Skin epidermis (tissue), 12 donors: ENCODE measurements around the gene KIAA0753.
A peak's percentile ranks its signal among the peaks of the same experiment; 100 is the strongest.
"Not testable (repeated sequence)": the region's sequence is repeated elsewhere in the genome, so short reads cannot be mapped to it uniquely, and the experiment has no call there.

Experiments used
- H3K27ac ChIP-seq, 21 experiments: fragments of 200-600 bp; sonication (generic) in 11 of 21; one replicate each; pipeline ENCODE4 v1.5.0; 2020; ENCODE audit warnings: mild to moderate bottlenecking in 3 of 21, inconsistent platforms in 2 of 21, moderate library complexity in 2 of 21
- H3K4me3 ChIP-seq, 7 experiments: fragments of 200-600 bp; sonication (generic) in 2 of 7; one replicate each; pipeline ENCODE4 v1.5.0; 2020; ENCODE audit warnings: inconsistent platforms in 2 of 7, mild to moderate bottlenecking in 2 of 7, moderate library complexity in 1 of 7

The KIAA0753 gene

DNA sequence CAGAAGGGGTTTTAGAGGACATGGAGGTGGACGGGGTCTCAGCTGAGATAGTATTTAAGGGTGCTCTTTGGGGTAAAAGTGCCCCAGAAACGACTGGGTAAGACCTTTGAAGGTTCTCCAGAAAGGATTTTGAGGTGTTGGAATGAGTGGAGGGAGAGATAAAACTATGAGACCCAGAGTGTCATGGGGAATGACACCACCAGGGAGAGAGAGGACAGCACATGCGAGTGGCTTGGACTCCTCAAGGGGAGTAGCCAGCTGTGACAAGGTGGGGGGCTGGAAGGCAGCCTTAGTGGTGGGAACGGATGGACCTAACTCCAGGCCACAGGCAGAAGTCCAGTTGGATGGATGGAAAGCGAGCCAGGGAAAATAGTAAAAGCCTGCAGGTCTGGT, 64.9 kb downstream of the KIAA0753 start:
- Histone ChIP-seq H3K27ac (peak overlapping the region in 10 of 21 experiments; percentile 9 to 72 (median 42)), H3K4me3 (no peak overlapping the region)

DNA sequence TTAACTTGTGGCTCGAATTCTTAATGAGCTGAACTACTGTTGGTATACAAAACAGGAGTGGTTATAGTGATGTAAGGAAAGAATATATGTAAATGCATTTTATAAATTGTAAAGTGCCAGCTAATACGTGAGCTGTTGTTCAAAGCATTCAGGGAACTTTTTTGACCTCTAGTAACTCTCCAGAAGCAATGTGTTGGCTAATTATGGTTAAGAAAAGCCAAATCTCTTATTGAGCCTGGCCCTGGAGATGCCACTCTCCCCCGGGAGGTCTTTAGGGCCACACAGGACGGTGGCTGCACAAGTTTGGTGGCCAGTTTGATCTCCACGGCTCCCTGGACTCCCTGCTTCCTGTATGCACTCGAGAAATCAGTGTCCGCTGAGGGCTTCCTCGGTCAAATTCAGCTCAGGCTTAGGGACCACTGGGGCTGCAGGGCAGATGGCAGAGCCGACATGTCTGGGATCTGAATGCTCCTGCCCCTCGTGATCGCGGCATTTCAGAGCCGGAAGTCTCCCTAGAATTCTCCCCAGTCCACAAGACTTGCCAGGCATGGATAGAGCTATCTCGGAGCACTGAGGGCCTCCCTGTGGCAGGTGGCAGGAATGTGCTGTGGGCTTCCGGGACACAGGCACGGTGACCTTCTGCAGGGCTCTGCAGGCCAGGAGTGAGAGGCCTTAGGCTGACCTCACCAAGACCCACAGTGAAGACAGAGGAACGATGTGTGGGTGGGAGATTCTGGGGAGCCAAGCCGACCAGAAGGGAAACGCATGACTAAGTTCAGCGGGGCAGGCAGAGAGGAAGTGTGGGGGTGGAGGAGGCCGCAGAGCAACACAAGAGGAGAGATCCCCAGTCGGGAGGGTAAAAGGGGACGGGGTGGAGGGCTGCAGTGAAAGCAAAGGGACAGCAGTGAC, 65.6 kb downstream of the KIAA0753 start:
- Histone ChIP-seq H3K27ac (peak overlapping the region in 12 of 21 experiments; percentile 12 to 72 (median 42)), H3K4me3 (no peak overlapping the region)

DNA sequence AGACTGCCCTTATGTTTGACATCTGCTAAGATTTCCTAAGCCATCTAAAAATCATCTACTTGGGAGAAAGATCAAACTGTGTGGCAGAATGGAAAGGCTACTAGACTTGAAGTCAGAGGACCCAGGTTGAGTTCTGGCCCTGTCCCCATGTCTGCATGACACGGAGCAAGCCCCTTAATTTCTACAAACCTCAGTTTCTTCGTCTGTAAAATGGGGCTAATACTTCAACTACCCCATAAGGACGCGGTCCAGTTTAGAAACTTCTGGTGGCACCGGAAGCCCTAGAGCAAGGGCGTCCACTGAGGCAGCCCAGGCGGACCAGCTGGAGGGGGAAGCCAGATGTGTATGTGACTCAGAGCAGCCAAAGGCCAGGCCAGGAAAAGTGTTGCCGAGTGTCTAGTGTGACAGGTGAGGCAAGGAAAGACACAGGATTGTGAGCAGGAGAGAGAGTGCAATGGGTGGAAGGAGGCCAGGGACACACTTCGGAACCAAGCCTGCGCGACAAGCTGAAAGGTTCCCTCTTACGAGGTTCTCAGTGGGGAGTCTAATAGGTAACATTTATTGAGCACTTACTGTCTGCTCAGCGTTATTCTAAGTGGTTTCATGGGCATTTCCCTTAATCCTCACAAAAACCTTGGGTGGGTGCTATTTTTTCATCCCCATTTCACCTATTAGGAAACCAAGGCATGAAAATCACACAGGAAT, 66.4 kb downstream of the KIAA0753 start:
- H3K4me3 ChIP-seq, result no peak overlapping the region
- H3K27ac ChIP-seq, result peak overlapping the region in 2 of 21 experiments; percentile 22 to 59

DNA sequence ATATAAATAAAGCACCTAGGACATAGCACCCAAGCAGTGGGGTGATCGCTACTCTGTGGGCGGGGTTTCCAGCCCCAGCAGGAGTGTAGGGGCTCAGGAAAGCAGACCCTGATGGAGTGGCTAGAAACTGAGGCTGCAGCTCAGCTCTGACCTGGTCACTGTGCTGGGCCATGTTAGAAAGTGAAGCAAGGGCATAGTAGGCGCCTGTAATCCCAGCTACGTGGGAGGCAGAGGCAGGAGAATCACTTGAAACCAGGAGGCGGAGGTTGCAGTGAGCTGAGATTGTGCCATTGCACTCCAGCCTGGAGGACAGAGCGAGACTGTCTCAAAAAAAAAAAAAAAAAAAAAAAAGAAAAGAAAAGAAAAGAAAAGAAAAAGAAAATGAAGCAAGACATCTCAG, 67.0 kb downstream of the KIAA0753 start:
- H3K27ac ChIP-seq, H3K4me3 ChIP-seq: not testable (repeated sequence)

DNA sequence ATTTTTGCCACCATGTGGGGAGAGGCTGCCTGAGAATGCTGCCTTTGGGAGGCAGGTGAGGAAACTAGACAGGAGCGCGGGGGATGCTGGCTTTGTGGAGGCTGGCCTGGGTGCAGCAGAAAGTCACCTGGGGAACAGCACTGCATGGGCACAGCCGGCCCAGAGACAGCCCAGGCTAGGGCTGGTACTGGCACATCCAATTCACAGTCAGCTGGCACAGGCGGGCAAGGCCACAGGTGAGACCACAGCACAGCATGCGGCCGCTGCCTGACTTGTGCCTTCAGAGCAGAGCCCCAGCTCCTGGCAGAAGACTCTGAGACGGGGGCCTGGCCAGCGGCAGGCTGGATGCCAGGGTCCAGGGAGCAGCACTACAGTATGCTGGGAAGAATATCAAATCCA, 67.5 kb downstream of the KIAA0753 start:
- no peak overlapping the region for H3K27ac ChIP-seq
- H3K4me3 ChIP-seq, result no peak overlapping the region

DNA sequence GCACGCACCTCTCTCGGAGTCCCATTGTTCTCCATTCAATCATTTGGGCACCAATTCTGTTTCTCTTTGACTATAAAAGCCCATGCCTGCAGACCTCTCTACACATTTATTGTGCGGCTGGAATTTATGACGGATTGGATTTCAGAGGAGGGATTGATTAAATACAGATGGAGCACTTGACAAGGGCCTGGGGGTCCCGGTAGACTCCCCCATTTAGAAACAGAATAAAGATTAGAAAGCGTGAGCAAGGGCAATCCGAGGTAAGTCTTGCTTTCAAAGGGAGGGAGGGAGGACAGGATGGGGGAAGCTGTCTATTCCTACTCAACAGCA, 69.1 kb downstream of the KIAA0753 start:
- Histone ChIP-seq H3K27ac (no peak overlapping the region), H3K4me3 (no peak overlapping the region)

DNA sequence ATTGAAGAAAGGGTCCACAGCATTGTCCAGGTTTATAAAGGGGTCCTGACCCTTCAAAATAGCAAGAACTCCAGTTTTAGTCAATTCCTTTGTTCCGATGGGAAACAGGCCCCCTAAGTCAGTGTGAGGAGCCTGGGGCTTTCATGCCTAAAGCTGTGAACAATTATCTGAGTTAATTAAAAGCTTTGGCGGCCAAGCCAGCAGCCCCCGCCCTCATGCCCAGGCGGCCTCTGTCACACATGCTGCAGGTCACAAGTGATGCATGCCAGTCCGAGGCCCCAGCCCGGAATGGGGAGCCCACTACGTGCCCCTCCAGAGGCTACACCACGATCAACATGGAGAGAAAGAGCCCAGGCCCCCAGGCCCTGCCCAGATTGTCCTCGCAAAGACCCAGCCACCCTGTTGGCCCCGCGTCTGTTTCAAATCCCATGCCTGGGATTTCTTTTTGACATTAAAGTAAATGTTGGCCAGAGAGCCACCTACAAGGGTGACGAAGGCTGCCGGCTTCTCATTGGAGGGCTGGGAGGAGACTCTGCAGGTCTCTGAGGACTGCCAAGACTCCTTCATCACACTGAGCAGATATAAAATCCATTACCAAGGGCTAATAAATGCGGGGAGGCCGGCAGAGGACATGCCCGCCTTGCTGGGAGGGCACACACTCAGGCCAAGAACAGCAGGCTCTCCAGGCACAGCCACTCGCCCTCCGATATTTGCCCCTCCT, 69.6 kb downstream of the KIAA0753 start:
- H3K27ac ChIP-seq, result no peak overlapping the region
- H3K4me3 ChIP-seq, result no peak overlapping the region

DNA sequence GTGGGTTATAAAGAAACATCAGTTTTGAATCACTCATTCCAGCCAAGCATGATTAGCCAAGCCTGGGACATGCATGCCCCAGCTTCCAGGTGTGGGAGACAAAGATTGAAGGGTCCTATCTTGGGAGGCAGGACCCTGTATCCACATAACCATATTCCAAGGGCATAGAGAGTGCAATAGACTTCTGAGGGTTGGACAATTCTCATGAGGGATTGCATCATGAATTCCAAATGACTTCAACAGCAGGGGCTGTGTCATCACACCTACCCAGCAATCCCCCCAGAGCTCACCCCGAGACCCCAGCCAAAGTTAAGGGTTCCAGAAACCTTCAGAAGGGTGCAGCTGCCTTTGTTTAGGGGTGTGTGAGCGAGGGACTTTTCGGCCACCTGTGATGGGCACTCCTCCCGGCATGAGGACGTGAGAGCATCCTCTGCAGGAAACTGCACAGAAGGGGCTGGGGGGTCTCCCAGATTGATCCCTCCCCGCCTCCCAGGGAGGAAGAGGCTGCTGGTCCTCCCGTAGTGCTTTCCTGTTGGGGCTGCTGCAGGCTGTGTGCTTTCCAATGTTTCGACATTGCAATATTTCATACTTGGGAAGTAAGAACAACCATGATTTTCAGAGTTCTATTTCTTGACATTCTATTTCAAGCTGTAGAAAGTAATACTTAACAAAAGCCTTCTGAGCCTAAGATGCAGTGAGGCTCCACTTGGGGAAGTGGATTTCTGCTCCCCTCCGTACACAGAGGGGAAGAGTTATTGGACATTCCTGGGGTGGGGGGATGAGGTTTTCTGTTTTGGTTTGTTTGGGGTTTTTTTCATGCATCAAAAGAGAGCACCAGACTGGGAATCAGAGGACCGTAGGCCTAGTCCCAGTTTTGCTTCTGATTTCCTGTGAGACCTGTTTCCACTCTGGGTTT, 70.9 kb downstream of the KIAA0753 start:
- no peak overlapping the region for H3K27ac ChIP-seq
- no peak overlapping the region for H3K4me3 ChIP-seq

DNA sequence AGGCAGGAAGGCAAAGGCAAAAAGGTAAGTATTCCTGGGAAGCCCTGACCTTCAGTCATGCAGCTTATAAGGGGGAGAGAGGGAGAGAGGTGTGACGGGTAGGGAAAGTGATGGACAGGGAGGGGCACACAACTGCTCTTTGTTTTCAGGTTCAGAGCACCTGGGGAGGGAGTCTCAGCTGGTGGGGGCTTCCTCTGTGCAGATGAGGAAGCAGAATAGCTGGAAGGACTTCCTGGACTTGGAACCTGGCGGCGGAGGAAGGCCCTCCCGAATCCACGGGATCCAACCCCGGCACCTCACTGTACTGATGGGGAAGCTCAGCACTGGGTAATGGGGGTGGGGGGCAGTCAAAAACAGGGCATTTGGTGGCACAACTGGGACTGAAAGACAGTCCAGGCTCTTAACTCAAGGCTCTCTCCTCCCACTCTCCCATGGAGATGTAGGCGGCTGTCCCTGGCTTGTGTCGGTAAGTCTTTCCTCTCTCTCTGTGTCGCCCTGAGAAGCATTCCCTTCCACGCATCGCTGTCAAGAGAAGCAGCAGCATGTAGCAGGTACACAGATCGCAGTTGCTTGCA, 72.2 kb downstream of the KIAA0753 start:
- Histone ChIP-seq H3K27ac (peak overlapping the region in 3 of 21 experiments; percentile 17 to 34 (median 29)), H3K4me3 (peak overlapping the region in 1 of 7 experiments; percentile 8)

DNA sequence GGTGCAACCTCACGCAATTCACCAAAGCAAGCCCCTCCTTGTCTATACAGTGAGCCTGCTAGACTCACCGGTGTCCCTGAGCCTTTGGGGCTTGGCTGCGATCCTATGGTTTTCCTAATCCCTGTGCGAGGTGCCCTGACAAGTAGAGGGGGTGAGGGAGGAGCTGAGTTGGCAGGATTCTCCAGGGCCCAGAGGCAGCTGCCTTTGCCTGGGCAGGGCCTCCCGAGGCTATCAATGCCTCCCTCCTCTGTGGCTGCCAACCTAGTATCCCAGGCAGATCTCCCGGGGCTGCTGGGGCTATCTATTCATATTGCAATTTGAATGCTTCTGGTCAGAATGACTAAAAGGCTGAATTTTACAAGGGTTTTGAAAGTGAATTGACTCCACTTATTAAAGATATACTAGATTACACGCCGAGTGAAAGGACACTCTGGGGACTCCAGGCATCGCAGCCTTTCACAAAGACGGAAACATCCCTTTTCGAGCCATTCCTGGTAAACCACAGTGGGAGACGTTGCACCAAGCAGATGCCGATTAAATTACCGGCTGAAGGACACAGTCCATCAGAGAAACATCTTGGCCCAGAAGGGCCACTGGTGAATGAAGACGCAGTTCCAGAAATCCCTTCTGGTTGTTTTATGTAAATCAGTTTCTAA, 72.9 kb downstream of the KIAA0753 start:
- Histone ChIP-seq H3K4me3 (peak overlapping the region in 1 of 7 experiments; percentile 8), H3K27ac (peak overlapping the region in 6 of 21 experiments; percentile 6 to 69 (median 40))

DNA sequence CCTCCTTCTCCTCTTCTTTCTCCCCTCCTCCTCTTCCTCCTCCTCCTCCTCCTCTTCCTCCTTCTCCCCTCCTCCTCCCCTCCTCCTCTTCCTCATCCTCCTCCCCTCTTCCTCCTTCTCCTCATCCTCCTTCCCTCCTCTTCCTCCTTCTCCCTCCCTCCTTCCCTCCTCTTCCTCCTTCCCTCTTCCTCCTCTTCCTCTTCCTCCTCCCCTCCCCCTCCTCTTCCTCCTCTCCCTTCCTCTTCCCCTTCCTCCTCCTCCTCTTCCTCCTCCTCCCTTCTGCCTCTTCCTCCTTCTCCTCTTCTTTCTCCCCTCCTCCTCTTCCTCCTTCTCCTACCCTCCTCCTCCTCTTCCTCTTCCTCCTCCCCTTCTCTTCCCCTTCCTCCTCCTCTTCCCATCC, 79.1 kb downstream of the KIAA0753 start:
- Histone ChIP-seq H3K27ac (no peak overlapping the region), H3K4me3 (no peak overlapping the region)

DNA sequence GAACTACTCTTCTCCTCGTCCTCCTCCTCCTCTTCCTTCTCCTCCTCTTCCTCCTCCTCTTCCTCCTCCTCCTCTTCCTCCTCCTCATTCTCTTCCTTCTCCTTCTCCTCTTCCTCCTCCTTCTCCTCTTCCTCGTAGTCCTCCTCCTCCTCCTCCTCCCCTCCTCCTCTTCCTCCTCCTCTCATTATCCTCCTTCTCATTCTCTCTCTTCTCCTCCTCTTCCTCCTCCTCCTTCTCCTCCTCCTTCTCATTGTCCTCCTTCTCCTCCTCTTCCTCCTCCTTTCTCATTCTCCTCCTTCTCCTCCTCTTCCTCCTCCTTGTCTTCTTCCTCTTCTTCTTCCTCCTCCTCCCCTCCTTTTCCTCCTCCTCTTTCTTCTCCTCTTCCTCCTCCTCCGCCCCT, 80.0 kb downstream of the KIAA0753 start:
- Histone ChIP-seq H3K4me3 (no peak overlapping the region), H3K27ac (no peak overlapping the region)

DNA sequence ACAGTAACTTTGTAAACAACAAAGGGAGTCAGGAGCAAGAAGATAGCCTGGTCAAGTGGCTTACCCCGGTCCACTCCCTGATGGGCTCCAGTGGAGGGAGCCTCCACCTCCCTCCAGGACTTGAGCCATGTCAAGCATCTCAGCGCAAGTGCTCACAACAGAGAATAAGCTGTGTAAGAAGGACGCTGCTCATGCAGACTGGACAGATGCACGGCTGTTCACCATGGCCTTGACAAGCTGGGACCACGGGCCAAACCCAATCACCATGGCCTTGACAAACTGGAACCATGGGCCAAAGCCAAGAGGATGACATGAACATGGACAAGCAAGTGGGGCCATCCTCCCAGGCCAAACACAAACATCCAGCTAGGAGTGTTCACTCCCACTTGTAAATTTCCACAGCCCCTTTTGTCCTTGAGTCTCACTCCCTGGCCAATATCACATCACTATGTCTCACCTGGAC, 80.7 kb downstream of the KIAA0753 start:
- H3K27ac ChIP-seq, result no peak overlapping the region
- no peak overlapping the region for H3K4me3 ChIP-seq

DNA sequence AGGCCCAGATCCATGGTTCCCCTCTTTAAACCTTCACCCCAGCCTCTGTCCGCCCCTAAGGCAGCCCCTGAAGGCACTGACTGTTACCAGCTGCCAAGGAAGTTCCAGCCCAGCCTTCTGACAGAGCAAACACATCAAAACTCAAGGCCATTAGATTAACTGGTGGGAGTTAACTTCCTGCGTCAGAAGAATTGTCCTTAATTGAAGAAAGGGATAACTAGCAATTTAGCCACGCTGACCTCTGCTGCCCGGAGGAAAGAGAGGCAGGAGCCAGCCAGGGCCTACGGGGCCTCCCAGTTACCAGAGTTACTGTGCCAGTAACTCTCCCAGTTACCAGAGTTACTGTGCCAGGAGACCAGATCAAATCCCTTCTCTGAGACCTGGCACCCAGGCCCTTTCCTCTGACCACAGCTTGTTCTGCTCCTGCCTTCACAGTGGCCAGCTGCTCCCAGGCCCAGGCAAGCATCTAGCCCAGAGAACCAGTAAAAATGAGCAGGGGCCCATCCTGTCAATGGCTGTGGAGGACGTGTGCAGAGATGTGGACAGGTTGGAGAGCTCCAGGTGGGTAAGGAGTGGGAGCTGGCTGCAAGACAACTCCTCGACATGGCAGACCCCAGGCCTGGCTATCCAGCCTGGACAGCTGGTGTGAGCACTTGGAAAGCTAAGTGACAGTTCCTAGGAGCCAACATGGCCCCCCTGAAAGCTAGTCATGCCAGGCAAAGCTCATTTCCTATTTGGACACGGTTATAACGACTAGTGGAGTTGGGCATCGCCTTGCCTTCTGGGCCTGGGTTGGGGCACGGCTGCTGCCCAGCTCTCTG, 81.4 kb downstream of the KIAA0753 start:
- Histone ChIP-seq H3K27ac (no peak overlapping the region), H3K4me3 (no peak overlapping the region)

DNA sequence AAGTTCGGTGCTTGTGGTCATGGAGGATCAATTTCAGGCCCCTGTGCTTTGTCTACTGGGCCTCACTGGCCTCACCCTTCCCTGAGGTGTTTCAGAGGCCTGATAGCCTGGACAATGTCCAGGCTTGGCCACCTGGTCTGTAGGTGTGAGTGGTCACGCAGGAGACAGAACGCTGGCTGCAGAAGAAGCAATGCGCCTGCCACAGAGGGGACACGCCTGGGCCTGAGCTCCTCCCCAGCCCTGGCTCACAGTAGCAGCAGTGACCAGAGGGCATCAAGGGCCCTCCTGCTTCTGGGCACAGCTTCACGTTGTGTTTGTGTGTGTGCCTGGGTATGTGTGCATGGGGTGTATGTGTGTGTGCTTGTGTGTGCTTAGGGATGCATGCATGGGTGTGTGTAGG, 82.2 kb downstream of the KIAA0753 start:
- Histone ChIP-seq H3K27ac (no peak overlapping the region), H3K4me3 (no peak overlapping the region)

DNA sequence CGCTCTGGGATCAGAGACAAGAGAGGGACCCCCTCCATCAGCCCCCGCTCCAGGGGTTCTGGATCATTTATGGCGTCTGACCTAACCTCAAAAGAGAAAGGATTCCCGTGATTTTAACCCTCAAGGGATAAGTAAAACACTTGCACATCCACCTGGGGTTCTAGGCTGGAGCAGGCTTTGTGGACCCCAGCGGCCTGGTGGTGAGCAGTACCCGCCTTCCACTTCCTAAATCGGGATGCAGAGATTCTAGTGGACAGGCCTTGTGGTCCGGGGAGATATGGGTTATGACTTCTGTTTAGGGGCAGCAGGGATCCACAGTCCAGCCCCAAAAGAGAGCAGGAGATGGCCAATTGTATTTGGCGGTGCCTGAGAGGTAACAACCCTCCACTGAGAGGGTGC, 83.5 kb downstream of the KIAA0753 start:
- peak overlapping the region in 5 of 21 experiments; percentile 30 to 60 (median 49) for H3K27ac ChIP-seq
- H3K4me3 ChIP-seq, result peak overlapping the region in 3 of 7 experiments; percentile 17 to 63 (median 19)
